GM12864 (cell line): ENCODE results near the gene DACT2.

ENCODE experiments used
- DNase-seq: peaks from one replicate; pipeline ENCODE4 v3.0.0-alpha.2; 2011; ENCODE audit warnings: low read depth
- H3K4me3 ChIP-seq: 2 replicates; pipeline ENCODE4 v1.5.1; 2011; ENCODE audit warnings: mild to moderate bottlenecking, low read depth, low read length, control low read depth
- CTCF ChIP-seq: IDR thresholded peaks from 2 replicates; pipeline ENCODE4 v1.5.1; 2011; ENCODE audit warnings: low read depth, mild to moderate bottlenecking, moderate library complexity, low read length, control low read depth, inconsistent platforms; ENCODE audit errors: missing control alignments

The DACT2 gene

GRCh38 chr6:168333989-168334388, 14.4 kb upstream of the DACT2 start:
- no peak for DNase-seq
- no peak for TF ChIP-seq CTCF
- no peak overlapping the region for H3K4me3 ChIP-seq

GRCh38 chr6:168333491-168333890, 13.9 kb upstream of the DACT2 start:
- no peak for DNase-seq
- TF ChIP-seq CTCF, result no peak
- H3K4me3 ChIP-seq, result no peak overlapping the region

- TF ChIP-seq CTCF, result peak; percentile 44
- no peak for DNase-seq
- H3K4me3 ChIP-seq, result no peak overlapping the region
These were observed 13.5 kb upstream of the DACT2 start for GRCh38 chr6:168333039-168333438.

- no peak for TF ChIP-seq CTCF
- no peak overlapping the region for H3K4me3 ChIP-seq
- DNase-seq, result no peak
These were observed 12.4 kb upstream of the DACT2 start for GRCh38 chr6:168332020-168332419.

GRCh38 chr6:168331058-168331457, 11.5 kb upstream of the DACT2 start:
- H3K4me3 ChIP-seq, result no peak overlapping the region
- no peak for DNase-seq
- TF ChIP-seq CTCF, result no peak

- H3K4me3 ChIP-seq, result no peak overlapping the region
- no peak for TF ChIP-seq CTCF
- DNase-seq, result no peak
These were observed 10.8 kb upstream of the DACT2 start for GRCh38 chr6:168330403-168330802.

GRCh38 chr6:168328086-168328485, 8.5 kb upstream of the DACT2 start:
- no peak for DNase-seq
- TF ChIP-seq CTCF, result no peak
- H3K4me3 ChIP-seq, result no peak overlapping the region
